Panc1 (cell line): ENCODE results near the gene ADORA1. TPM values are rescaled to one million over a fixed set of nuclear protein-coding genes. Genes with fewer than 3 reads are reported as not detected.

Experiments
- ATAC-seq: fragments of 200-7000 bp; cut with Tn5 transposase; 2 replicates; pipeline ENCODE4 v1.9.1; 2020; ENCODE audit warnings: mild to moderate bottlenecking, moderate library complexity
- BruUV-seq: library from RNA; stranded (reverse); fragments of 400-500 nt; replicated peaks from 2 replicates; lab custom pipeline; 2021; lab: Mats Ljungman, UMichigan
- CTCF ChIA-PET: fragments of 300-600 bp; sonication (Branson Sonifier 250); formaldehyde crosslinking; loops from one replicate; lab custom pipeline; 2022; ENCODE audit warnings: antibody characterized with exemption; lab: Charles Lee
- POLR2A ChIA-PET: fragments of 300-600 bp; sonication (Branson Sonifier 250); formaldehyde crosslinking; loops from one replicate; lab custom pipeline; 2022; ENCODE audit warnings: antibody characterized with exemption; lab: Charles Lee
- DNase-seq: peaks from one replicate; pipeline ENCODE4 v3.0.0-alpha.2; 2010; ENCODE audit warnings: low read depth, low spot score
- H3K27ac ChIP-seq: 2 replicates; pipeline ENCODE4 v1.5.1; 2011; ENCODE audit warnings: mild to moderate bottlenecking, low read length, inconsistent platforms
- H3K27me3 ChIP-seq: fragments of 200-500 bp; sonication (Bioruptor generic); 2 replicates; pipeline ENCODE4 v1.6.0; 2014; ENCODE audit warnings: low read length, inconsistent platforms; ENCODE audit not compliant: control insufficient read depth, insufficient read depth
- H3K36me3 ChIP-seq: fragments of 200-500 bp; sonication (Bioruptor generic); 2 replicates; pipeline ENCODE4 v1.5.1; 2014; ENCODE audit warnings: inconsistent platforms, mild to moderate bottlenecking, low read length, moderate library complexity; ENCODE audit not compliant: control insufficient read depth, insufficient read depth
- H3K4me1 ChIP-seq: 2 replicates; pipeline ENCODE4 v1.5.1; 2011; ENCODE audit warnings: inconsistent platforms, mild to moderate bottlenecking, low read length, moderate library complexity; ENCODE audit not compliant: control insufficient read depth, insufficient read depth
- H3K4me3 ChIP-seq, 2 experiments: 2 replicates each; pipeline ENCODE4 v1.5.1; 2011 to 2012; ENCODE audit warnings: low read depth in 2 of 2, low read length in 2 of 2, mild to moderate bottlenecking in 2 of 2, inconsistent platforms in 1 of 2, moderate library complexity in 1 of 2
- H3K9me3 ChIP-seq: fragments of 200-500 bp; sonication (Bioruptor generic); 2 replicates; pipeline ENCODE4 v1.5.1; 2014; ENCODE audit warnings: low read depth, mild to moderate bottlenecking, inconsistent platforms, low read length, moderate library complexity; ENCODE audit not compliant: control insufficient read depth, insufficient read depth
- POLR2AphosphoS5 ChIP-seq: IDR thresholded peaks from 2 replicates; pipeline ENCODE4 v1.6.1; 2012; ENCODE audit warnings: mild to moderate bottlenecking, low read depth, low read length, moderate library complexity
- SIN3A ChIP-seq: IDR thresholded peaks from 2 replicates; pipeline ENCODE4 v1.6.1; 2012; ENCODE audit warnings: low read depth, mild to moderate bottlenecking, low read length, moderate library complexity, borderline replicate concordance; ENCODE audit not compliant: insufficient read depth
- TCF7L2 ChIP-seq: IDR thresholded peaks from 2 replicates; pipeline ENCODE4 v1.6.1; 2011; ENCODE audit warnings: mild to moderate bottlenecking, low read depth, low read length, inconsistent platforms
- in situ Hi-C: cut with HindIII; loops from 2 replicates; pipeline ENCODE4 v1.10.0; 2016; ENCODE audit warnings: low sequenced_read_pairs, low pct_unique_long_range_greater_than_20kb
- intact Hi-C: fragments of 100-400 bp; cut with micrococcal nuclease; formaldehyde crosslinking; loops from one replicate; pipeline ENCODE4 v1.10.0; 2022; ENCODE audit not compliant: unreplicated experiment
- total RNA-seq: library from RNA; stranded (reverse); gene quantifications from one replicate; pipeline ENCODE4 v1.2.1, GENCODE V29; 2021; ENCODE audit not compliant: unreplicated experiment
- TF ChIP-seq, protein P1 (sequence below): fragments of 450-650 bp; IDR thresholded peaks from 2 replicates; pipeline ENCODE4 v1.5.1; 2017; ENCODE audit warnings: mild to moderate bottlenecking
- TF ChIP-seq, protein P2 (sequence below), 2 experiments: IDR thresholded peaks; 2 replicates each; pipeline ENCODE4 v1.6.1; 2011 to 2012; ENCODE audit warnings: low read depth in 2 of 2, control low read depth in 1 of 2, low read length in 1 of 2, mild to moderate bottlenecking in 1 of 2, moderate library complexity in 1 of 2; ENCODE audit not compliant: insufficient read depth in 1 of 2

The ADORA1 gene
- total RNA-seq, 1 experiment from 2014 or later: 8.5 TPM

DNA sequence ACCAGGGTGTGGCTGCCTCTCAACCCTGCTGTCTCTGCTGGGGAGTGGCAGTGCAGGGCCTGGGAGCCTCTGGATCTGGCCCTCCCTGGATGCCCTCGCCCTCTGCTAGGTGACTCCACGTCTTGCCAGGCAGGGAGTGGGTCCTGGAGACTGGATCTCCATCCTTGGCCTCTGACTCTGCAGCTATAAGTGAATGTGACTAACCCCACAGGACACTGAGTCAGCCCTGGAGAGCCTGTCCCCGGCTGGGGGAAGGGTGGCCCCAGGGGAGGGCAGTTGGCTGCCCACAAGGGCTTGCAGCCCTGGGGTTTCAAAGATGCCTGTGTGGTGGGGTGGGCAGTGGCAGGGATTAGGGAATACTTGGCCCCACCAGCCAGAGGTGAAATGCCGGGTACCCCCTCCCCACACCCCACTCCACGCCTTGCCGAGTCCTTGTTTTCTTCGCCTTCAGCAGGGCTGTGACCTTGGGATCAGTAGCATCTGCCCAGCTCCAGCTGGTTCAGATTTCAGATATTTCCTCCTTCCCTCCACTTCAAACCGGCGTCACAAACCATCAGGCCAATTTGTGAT is 50.0 kb downstream of the ADORA1 start:
- TF ChIP-seq, protein P1, sequence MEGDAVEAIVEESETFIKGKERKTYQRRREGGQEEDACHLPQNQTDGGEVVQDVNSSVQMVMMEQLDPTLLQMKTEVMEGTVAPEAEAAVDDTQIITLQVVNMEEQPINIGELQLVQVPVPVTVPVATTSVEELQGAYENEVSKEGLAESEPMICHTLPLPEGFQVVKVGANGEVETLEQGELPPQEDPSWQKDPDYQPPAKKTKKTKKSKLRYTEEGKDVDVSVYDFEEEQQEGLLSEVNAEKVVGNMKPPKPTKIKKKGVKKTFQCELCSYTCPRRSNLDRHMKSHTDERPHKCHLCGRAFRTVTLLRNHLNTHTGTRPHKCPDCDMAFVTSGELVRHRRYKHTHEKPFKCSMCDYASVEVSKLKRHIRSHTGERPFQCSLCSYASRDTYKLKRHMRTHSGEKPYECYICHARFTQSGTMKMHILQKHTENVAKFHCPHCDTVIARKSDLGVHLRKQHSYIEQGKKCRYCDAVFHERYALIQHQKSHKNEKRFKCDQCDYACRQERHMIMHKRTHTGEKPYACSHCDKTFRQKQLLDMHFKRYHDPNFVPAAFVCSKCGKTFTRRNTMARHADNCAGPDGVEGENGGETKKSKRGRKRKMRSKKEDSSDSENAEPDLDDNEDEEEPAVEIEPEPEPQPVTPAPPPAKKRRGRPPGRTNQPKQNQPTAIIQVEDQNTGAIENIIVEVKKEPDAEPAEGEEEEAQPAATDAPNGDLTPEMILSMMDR: no peak
- no peaks in the 10 kb centered on the region for H3K36me3 ChIP-seq
- POLR2A ChIA-PET: no interaction called here
- H3K9me3 ChIP-seq: no peaks in the 10 kb centered on the region
- in situ Hi-C loops: no loop called here
- no peaks in the 10 kb centered on the region for H3K4me1 ChIP-seq
- H3K27me3 ChIP-seq: no peaks in the 10 kb centered on the region
- CTCF ChIA-PET: no interaction called here
- H3K4me3 ChIP-seq: no peak overlapping the region
- H3K27ac ChIP-seq: no peak overlapping the region
- intact Hi-C loops: no loop called here
- ATAC-seq (peak; percentile 35; the same call in 1 of the 2 replicates), DNase-seq (no peak)
- no TSS peak for BruUV-seq

DNA sequence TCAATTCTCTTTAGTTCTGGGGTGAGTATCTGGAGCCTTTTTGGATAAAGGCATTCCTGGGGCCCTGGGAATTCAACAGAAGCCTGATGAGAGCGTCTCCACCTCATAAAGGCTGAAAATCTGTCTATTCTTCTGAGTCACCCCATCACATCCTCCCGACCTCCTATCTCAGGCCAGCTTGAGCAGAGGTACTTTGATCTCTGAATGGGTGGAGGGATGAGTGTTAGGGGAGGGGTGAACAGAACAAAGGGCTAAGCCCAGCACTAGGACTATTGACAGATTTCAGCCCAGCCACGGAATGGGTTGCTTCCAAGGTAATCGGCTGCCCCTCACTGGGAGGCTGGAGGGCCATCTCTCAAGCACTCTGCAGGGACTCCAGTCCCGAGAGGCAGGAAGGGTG is 50.6 kb downstream of the ADORA1 start:
- Histone ChIP-seq H3K27ac (no peak overlapping the region), H3K4me1 (no peaks in the 10 kb centered on the region), H3K9me3 (no peaks in the 10 kb centered on the region), H3K36me3 (no peaks in the 10 kb centered on the region), H3K4me3 (no peak overlapping the region), H3K27me3 (no peaks in the 10 kb centered on the region)
- in situ Hi-C loops (no loop called here), intact Hi-C loops (no loop called here)
- DNase-seq (no peak), ATAC-seq (no peak)
- ChIA-PET POLR2A (no interaction called here), CTCF (no interaction called here)
- no peak for TF ChIP-seq SIN3A
- no peak for TF ChIP-seq TCF7L2
- TF ChIP-seq, protein P2, sequence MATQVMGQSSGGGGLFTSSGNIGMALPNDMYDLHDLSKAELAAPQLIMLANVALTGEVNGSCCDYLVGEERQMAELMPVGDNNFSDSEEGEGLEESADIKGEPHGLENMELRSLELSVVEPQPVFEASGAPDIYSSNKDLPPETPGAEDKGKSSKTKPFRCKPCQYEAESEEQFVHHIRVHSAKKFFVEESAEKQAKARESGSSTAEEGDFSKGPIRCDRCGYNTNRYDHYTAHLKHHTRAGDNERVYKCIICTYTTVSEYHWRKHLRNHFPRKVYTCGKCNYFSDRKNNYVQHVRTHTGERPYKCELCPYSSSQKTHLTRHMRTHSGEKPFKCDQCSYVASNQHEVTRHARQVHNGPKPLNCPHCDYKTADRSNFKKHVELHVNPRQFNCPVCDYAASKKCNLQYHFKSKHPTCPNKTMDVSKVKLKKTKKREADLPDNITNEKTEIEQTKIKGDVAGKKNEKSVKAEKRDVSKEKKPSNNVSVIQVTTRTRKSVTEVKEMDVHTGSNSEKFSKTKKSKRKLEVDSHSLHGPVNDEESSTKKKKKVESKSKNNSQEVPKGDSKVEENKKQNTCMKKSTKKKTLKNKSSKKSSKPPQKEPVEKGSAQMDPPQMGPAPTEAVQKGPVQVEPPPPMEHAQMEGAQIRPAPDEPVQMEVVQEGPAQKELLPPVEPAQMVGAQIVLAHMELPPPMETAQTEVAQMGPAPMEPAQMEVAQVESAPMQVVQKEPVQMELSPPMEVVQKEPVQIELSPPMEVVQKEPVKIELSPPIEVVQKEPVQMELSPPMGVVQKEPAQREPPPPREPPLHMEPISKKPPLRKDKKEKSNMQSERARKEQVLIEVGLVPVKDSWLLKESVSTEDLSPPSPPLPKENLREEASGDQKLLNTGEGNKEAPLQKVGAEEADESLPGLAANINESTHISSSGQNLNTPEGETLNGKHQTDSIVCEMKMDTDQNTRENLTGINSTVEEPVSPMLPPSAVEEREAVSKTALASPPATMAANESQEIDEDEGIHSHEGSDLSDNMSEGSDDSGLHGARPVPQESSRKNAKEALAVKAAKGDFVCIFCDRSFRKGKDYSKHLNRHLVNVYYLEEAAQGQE (IDR thresholded peaks at IDR 0.05; ENCODE audit: insufficient read depth in 1 of 2, low read depth in 2 of 2, low read length in 1 of 2): no peak
- TF ChIP-seq POLR2AphosphoS5: no peak
- TF ChIP-seq, protein P1: no peak
- BruUV-seq: no TSS peak
